GM23338 (cell line): ENCODE results near the gene DNAH11. TPM values are rescaled to one million over a fixed set of nuclear protein-coding genes. Genes with fewer than 3 reads are reported as not detected.

Experiments used
- ATAC-seq: fragments of 200-7000 bp; cut with Tn5 transposase; 3 replicates; pipeline ENCODE4 v1.9.1; 2020
- DNase-seq: peaks from one replicate; pipeline ENCODE4 v3.0.0-alpha.2; 2015; ENCODE audit warnings: low spot score
- H2AFZ ChIP-seq: fragments of 200-600 bp; sonication (generic); 2 replicates; pipeline ENCODE4 v1.8.0; 2016; ENCODE audit warnings: antibody characterized with exemption, mild to moderate bottlenecking, moderate library complexity
- H3F3A ChIP-seq: fragments of 200-600 bp; sonication (generic); replicated peaks from 2 replicates; pipeline ENCODE4 v1.8.0; 2017; ENCODE audit warnings: antibody characterized with exemption, mixed run types, low read depth
- H3K27ac ChIP-seq: fragments of 200-600 bp; sonication (generic); 2 replicates; pipeline ENCODE4 v1.6.1; 2016; ENCODE audit warnings: low read depth
- H3K27me3 ChIP-seq: fragments of 200-600 bp; sonication (generic); 2 replicates; pipeline ENCODE4 v1.8.0; 2016; ENCODE audit warnings: mild to moderate bottlenecking, mixed run types, moderate library complexity; ENCODE audit not compliant: insufficient read depth
- H3K36me3 ChIP-seq: fragments of 200-600 bp; sonication (generic); 2 replicates; pipeline ENCODE4 v1.8.0; 2016; ENCODE audit warnings: mild to moderate bottlenecking; ENCODE audit not compliant: insufficient read depth
- H3K4me1 ChIP-seq: fragments of 200-600 bp; sonication (generic); 2 replicates; pipeline ENCODE4 v1.8.0; 2016; ENCODE audit warnings: mild to moderate bottlenecking, moderate library complexity; ENCODE audit not compliant: insufficient read depth
- H3K4me2 ChIP-seq: fragments of 200-600 bp; sonication (generic); 2 replicates; pipeline ENCODE4 v1.7.1; 2017; ENCODE audit warnings: mixed run types
- H3K4me3 ChIP-seq: fragments of 200-600 bp; sonication (generic); 2 replicates; pipeline ENCODE4 v1.6.1; 2016; ENCODE audit warnings: mixed run types
- H3K79me2 ChIP-seq: fragments of 200-600 bp; sonication (generic); replicated peaks from 2 replicates; pipeline ENCODE4 v1.8.0; 2017; ENCODE audit warnings: mild to moderate bottlenecking; ENCODE audit not compliant: insufficient read depth
- H3K9me2 ChIP-seq: fragments of 200-600 bp; sonication (generic); 2 replicates; pipeline ENCODE4 v1.8.0; 2017; ENCODE audit not compliant: insufficient read depth
- H4K20me1 ChIP-seq: fragments of 200-600 bp; sonication (generic); replicated peaks from 2 replicates; pipeline ENCODE4 v1.8.0; 2017; ENCODE audit warnings: mild to moderate bottlenecking; ENCODE audit not compliant: insufficient read depth
- H3K27ac Mint-ChIP-seq: 2 replicates; pipeline ENCODE4 v1.8.0; 2020; ENCODE audit warnings: inconsistent platforms, mild to moderate bottlenecking, moderate library complexity, mixed read lengths
- H3K27me3 Mint-ChIP-seq: 3 replicates; pipeline ENCODE4 v1.8.0; 2022; ENCODE audit warnings: low read depth, mild to moderate bottlenecking, moderate library complexity, mixed read lengths, inconsistent platforms; ENCODE audit not compliant: insufficient read depth, poor library complexity
- H3K36me3 Mint-ChIP-seq: 3 replicates; pipeline ENCODE4 v1.8.0; 2021; ENCODE audit warnings: low read depth, mild to moderate bottlenecking, inconsistent platforms, moderate library complexity, mixed read lengths
- H3K4me1 Mint-ChIP-seq: 3 replicates; pipeline ENCODE4 v1.8.0; 2020; ENCODE audit warnings: mild to moderate bottlenecking, inconsistent platforms, mixed read lengths
- H3K4me3 Mint-ChIP-seq: 3 replicates; pipeline ENCODE4 v1.8.0; 2021; ENCODE audit warnings: moderate library complexity, mild to moderate bottlenecking, inconsistent platforms, mixed read lengths
- H3K9me3 Mint-ChIP-seq: 3 replicates; pipeline ENCODE4 v1.8.0; 2020; ENCODE audit warnings: moderate library complexity, mild to moderate bottlenecking, inconsistent platforms, mixed read lengths
- CREB1 ChIP-seq: fragments of 250-450 bp; sonication (Bioruptor Pico); IDR thresholded peaks from 2 replicates; pipeline ENCODE4 v1.5.0; 2020; ENCODE audit warnings: low read depth, mild to moderate bottlenecking, moderate library complexity
- CTCF ChIP-seq, 2 experiments: fragments of 200-600 bp in 1 of 2; sonication (generic) in 1 of 2; conservative IDR thresholded peaks; 2 replicates each; pipeline versions ENCODE4 v1.5.1 to v1.6.1; 2016 to 2017; ENCODE audit warnings: antibody characterized with exemption in 2 of 2, low read depth in 2 of 2, mild to moderate bottlenecking in 2 of 2, moderate library complexity in 1 of 2
- ETS1 ChIP-seq: IDR thresholded peaks from 2 replicates; pipeline ENCODE4 v1.6.1; 2016; ENCODE audit warnings: antibody characterized with exemption
- EZH2 ChIP-seq: fragments of 200-600 bp; sonication (generic); IDR thresholded peaks from one replicate; pipeline ENCODE4 v1.8.0; 2017; ENCODE audit warnings: antibody characterized with exemption, mild to moderate bottlenecking, low read depth; ENCODE audit not compliant: unreplicated experiment
- EZH2phosphoT487 ChIP-seq: fragments of 200-600 bp; sonication (generic); IDR thresholded peaks from one replicate; pipeline ENCODE4 v1.8.1; 2018; ENCODE audit warnings: antibody characterized with exemption; ENCODE audit not compliant: unreplicated experiment
- JUNB ChIP-seq: IDR thresholded peaks from one replicate; pipeline ENCODE4 v1.6.1; 2016; ENCODE audit warnings: antibody characterized with exemption; ENCODE audit not compliant: unreplicated experiment
- NANOG ChIP-seq: IDR thresholded peaks from 2 replicates; pipeline ENCODE4 v1.6.1; 2016; ENCODE audit warnings: antibody characterized with exemption, borderline replicate concordance
- POLR2AphosphoS5 ChIP-seq: IDR thresholded peaks from 2 replicates; pipeline ENCODE4 v1.6.1; 2016; ENCODE audit warnings: antibody characterized with exemption, low read depth
- REST ChIP-seq: IDR thresholded peaks from one replicate; pipeline ENCODE4 v1.6.1; 2018; ENCODE audit warnings: antibody characterized with exemption; ENCODE audit not compliant: unreplicated experiment
- STAT1 ChIP-seq: IDR thresholded peaks from one replicate; pipeline ENCODE4 v1.6.1; 2016; ENCODE audit warnings: antibody characterized with exemption; ENCODE audit not compliant: unreplicated experiment
- ZNF114 ChIP-seq: fragments of 250-450 bp; sonication (Bioruptor Pico); IDR thresholded peaks from 2 replicates; pipeline ENCODE4 v1.5.0; 2020; ENCODE audit warnings: mild to moderate bottlenecking, moderate library complexity
- ZNF331 ChIP-seq: fragments of 250-450 bp; sonication (Bioruptor Pico); IDR thresholded peaks from 2 replicates; pipeline ENCODE4 v1.5.0; 2020; ENCODE audit warnings: low read depth, mild to moderate bottlenecking, moderate library complexity
- ZNF462 ChIP-seq: fragments of 250-450 bp; sonication (Bioruptor Pico); IDR thresholded peaks from 2 replicates; pipeline ENCODE4 v1.5.0; 2020; ENCODE audit warnings: mild to moderate bottlenecking, moderate library complexity
- polyA plus RNA-seq: library from polyadenylated mRNA; unstranded; fragments of >200 nt; fragmentation: Nextera tagmentation; extraction: Ambion mirVana; gene quantifications from 2 replicates; pipeline ENCODE4 v1.2.1, GENCODE V29; 2016
- total RNA-seq: library from RNA; depleted of rRNA; stranded (reverse); fragments of >200 nt; shearing (Covaris generic); gene quantifications from 2 replicates; pipeline ENCODE4 v1.2.3, GENCODE V29; 2014

DNAH11 gene
- total and polyA plus RNA-seq, 2 experiments from 2014 or later = 9.3 TPM

- Histone ChIP-seq H4K20me1 (0 out of 2 replicates have a peak, but pooled peaks cover 4% of the 10 kb centered on the region), H3K27me3 (no peaks in the 10 kb centered on the region), H3K9me2 (no peaks in the 10 kb centered on the region), H3K79me2 (no peaks in the 10 kb centered on the region), H3K4me3 (no peak overlapping the region), H3K36me3 (no peaks in the 10 kb centered on the region; the same call in 1 of the 2 replicates), H3F3A (no peaks in the 10 kb centered on the region; the same call in 1 of the 2 replicates), H3K4me1 (peaks cover 10% of the 10 kb centered on the region; the same call in 1 of the 2 replicates), H2AFZ (no peak overlapping the region), H3K4me2 (no peak overlapping the region), H3K27ac (no peak overlapping the region)
- Mint-ChIP-seq H3K9me3 (no peaks in the 10 kb centered on the region; the same call in 2 of the 3 replicates), H3K27me3 (peaks cover 5% of the 10 kb centered on the region), H3K4me3 (no peak overlapping the region), H3K4me1 (peaks cover 12% of the 10 kb centered on the region), H3K36me3 (peaks cover 14% of the 10 kb centered on the region; the same call in 2 of the 3 replicates), H3K27ac (no peak overlapping the region)
- ATAC-seq (no peak), DNase-seq (no peak)
- TF ChIP-seq EZH2phosphoT487 = no peak
- TF ChIP-seq REST = no peak
- TF ChIP-seq ETS1 = no peak
- no peak for TF ChIP-seq STAT1
- no peak for TF ChIP-seq ZNF331 (CRISPR knock-in tag)
- TF ChIP-seq NANOG = no peak
- TF ChIP-seq CTCF (conservative IDR thresholded peaks at IDR 0.05; ENCODE audit: low read depth in 2 of 2) = no peak
- no peak for TF ChIP-seq POLR2AphosphoS5
- TF ChIP-seq EZH2 = no peak
- no peak for TF ChIP-seq CREB1 (CRISPR knock-in tag)
- no peak for TF ChIP-seq JUNB
- no peak for TF ChIP-seq ZNF114 (CRISPR knock-in tag)
- TF ChIP-seq ZNF462 = no peak
Measured at GRCh38 chr7:21891291-21891690, 348.5 kb downstream of the DNAH11 start.
